Measurements from ENCODE around the gene SF3A2.
A peak's percentile ranks its signal among the peaks of the same experiment; 100 is the strongest.

The SF3A2 gene

GRCh38 chr19:2233601-2234280, 2.9 kb upstream of the SF3A2 start:
- Histone ChIP-seq H3K27me3 (ENCODE audit: low read length) (no peaks in the 10 kb centered on the region), H3K9ac (ENCODE audit: low read length) (peak overlapping the region; percentile 95; the same call in 1 of the 2 replicates), H3K79me2 (ENCODE audit: insufficient read depth, low read length) (peaks cover 50% of the 10 kb centered on the region), H3K9me3 (ENCODE audit: insufficient read depth, low read length) (no peaks in the 10 kb centered on the region), H3K9me2 (replicated peaks; ENCODE audit: insufficient read depth, low read length) (no peaks in the 10 kb centered on the region), H3K4me3 (ENCODE audit: insufficient read depth, low read length, poor library complexity, severe bottlenecking) (peak overlapping the region; percentile 1), H3F3A (ENCODE audit: insufficient read depth) (peaks cover 20% of the 10 kb centered on the region; the same call in 1 of the 2 replicates), H3K27ac (ENCODE audit: low read depth, low read length) (peak overlapping the region; percentile 81), H3K4me2 (ENCODE audit: low read depth, low read length, poor library complexity, severe bottlenecking) (peak overlapping the region; percentile 97), H3K36me3 (ENCODE audit: low read length) (no peaks in the 10 kb centered on the region), H4K20me1 (ENCODE audit: low read depth, low read length) (0 out of 2 replicates have a peak, but pooled peaks cover 2% of the 10 kb centered on the region), H2AFZ (ENCODE audit: low read depth, low read length, severe bottlenecking) (no peak overlapping the region)
- no peak for TF ChIP-seq EZH2phosphoT487 (conservative IDR thresholded peaks at IDR 0.05; ENCODE audit: low read length)
- no peak for TF ChIP-seq CTCF (IDR thresholded peaks at IDR 0.05; ENCODE audit: insufficient read depth, low read length, poor library complexity, severe bottlenecking)

- H2AFZ ChIP-seq (ENCODE audit: low read depth, low read length, severe bottlenecking), result no peak overlapping the region
- no peaks in the 10 kb centered on the region for H3K9me2 ChIP-seq (replicated peaks; ENCODE audit: insufficient read depth, low read length)
- no peaks in the 10 kb centered on the region for H3K27me3 ChIP-seq (ENCODE audit: low read length)
- peak overlapping the region; percentile 97 for H3K4me2 ChIP-seq (ENCODE audit: low read depth, low read length, poor library complexity, severe bottlenecking)
- no peaks in the 10 kb centered on the region for H3K9me3 ChIP-seq (ENCODE audit: insufficient read depth, low read length)
- H3K36me3 ChIP-seq (ENCODE audit: low read length), result no peaks in the 10 kb centered on the region
- peak overlapping the region; percentile 81 for H3K27ac ChIP-seq (ENCODE audit: low read depth, low read length)
- TF ChIP-seq EZH2phosphoT487 (conservative IDR thresholded peaks at IDR 0.05; ENCODE audit: low read length), result no peak
- TF ChIP-seq CTCF (IDR thresholded peaks at IDR 0.05; ENCODE audit: insufficient read depth, low read length, poor library complexity, severe bottlenecking), result no peak
- H4K20me1 ChIP-seq (ENCODE audit: low read depth, low read length), result 0 out of 2 replicates have a peak, but pooled peaks cover 8% of the 10 kb centered on the region
- H3F3A ChIP-seq (ENCODE audit: insufficient read depth), result peaks cover 17% of the 10 kb centered on the region; the same call in 1 of the 2 replicates
- H3K79me2 ChIP-seq (ENCODE audit: insufficient read depth, low read length), result peaks cover 57% of the 10 kb centered on the region
- H3K4me3 ChIP-seq (ENCODE audit: insufficient read depth, low read length, poor library complexity, severe bottlenecking), result peak overlapping the region; percentile 90
- H3K9ac ChIP-seq (ENCODE audit: low read length), result peak overlapping the region; percentile 95
Observed at GRCh38 chr19:2234996-2235380, 1.6 kb upstream of the SF3A2 start.

- peak overlapping the region; percentile 81 for H3K27ac ChIP-seq (ENCODE audit: low read depth, low read length)
- peak overlapping the region; percentile 90 for H3K4me3 ChIP-seq (ENCODE audit: insufficient read depth, low read length, poor library complexity, severe bottlenecking)
- no peak overlapping the region for H2AFZ ChIP-seq (ENCODE audit: low read depth, low read length, severe bottlenecking)
- no peaks in the 10 kb centered on the region for H3K27me3 ChIP-seq (ENCODE audit: low read length)
- peaks cover 62% of the 10 kb centered on the region for H3K79me2 ChIP-seq (ENCODE audit: insufficient read depth, low read length)
- TF ChIP-seq EZH2phosphoT487 (conservative IDR thresholded peaks at IDR 0.05; ENCODE audit: low read length), result no peak
- no peak for TF ChIP-seq CTCF (IDR thresholded peaks at IDR 0.05; ENCODE audit: insufficient read depth, low read length, poor library complexity, severe bottlenecking)
- H3K9ac ChIP-seq (ENCODE audit: low read length), result peak overlapping the region; percentile 95
- peaks cover 17% of the 10 kb centered on the region; the same call in 1 of the 2 replicates for H3F3A ChIP-seq (ENCODE audit: insufficient read depth)
- H3K4me2 ChIP-seq (ENCODE audit: low read depth, low read length, poor library complexity, severe bottlenecking), result peak overlapping the region; percentile 97
- H3K36me3 ChIP-seq (ENCODE audit: low read length), result no peaks in the 10 kb centered on the region
- no peaks in the 10 kb centered on the region for H3K9me3 ChIP-seq (ENCODE audit: insufficient read depth, low read length)
- no peaks in the 10 kb centered on the region for H3K9me2 ChIP-seq (replicated peaks; ENCODE audit: insufficient read depth, low read length)
- H4K20me1 ChIP-seq (ENCODE audit: low read depth, low read length), result 0 out of 2 replicates have a peak, but pooled peaks cover 8% of the 10 kb centered on the region
Observed at GRCh38 chr19:2235381-2236063, 1.1 kb upstream of the SF3A2 start.

Data from SU-DHL-6 (cell line).